ENCODE data around the gene DTNA.

The DTNA gene

GRCh38 chr18:34773961-34774766 is 64.1 kb downstream of the DTNA start:
- DNase-seq, result no peak

- no peak for DNase-seq
Measured at GRCh38 chr18:34775461-34775860, 65.4 kb downstream of the DTNA start.

GRCh38 chr18:34779112-34779511 is 69.0 kb downstream of the DTNA start:
- no peak for DNase-seq

GRCh38 chr18:34780856-34781255 is 70.8 kb downstream of the DTNA start:
- DNase-seq, result no peak

GRCh38 chr18:34783501-34783900 is 73.4 kb downstream of the DTNA start:
- no peak for DNase-seq

- DNase-seq, result no peak
Measured at GRCh38 chr18:34786162-34786741, 76.2 kb downstream of the DTNA start.

- peak; percentile 46 for DNase-seq
Measured at GRCh38 chr18:34787931-34788532, 77.9 kb downstream of the DTNA start.

- no peak for DNase-seq
Measured at GRCh38 chr18:34789768-34790344, 79.8 kb downstream of the DTNA start.

GRCh38 chr18:34794348-34794747 is 84.2 kb downstream of the DTNA start:
- no peak for DNase-seq

GRCh38 chr18:34795070-34795732 is 85.1 kb downstream of the DTNA start:
- no peak for DNase-seq

GRCh38 chr18:34796035-34796657 is 86.0 kb downstream of the DTNA start:
- DNase-seq, result no peak

GRCh38 chr18:34799291-34799690 is 89.2 kb downstream of the DTNA start:
- no peak for DNase-seq

GRCh38 chr18:34800381-34800780 is 90.3 kb downstream of the DTNA start:
- no peak for DNase-seq

GRCh38 chr18:34801774-34802173 is 91.7 kb downstream of the DTNA start:
- no peak for DNase-seq

- no peak for DNase-seq
Measured at GRCh38 chr18:34802959-34803358, 92.9 kb downstream of the DTNA start.

GRCh38 chr18:34803877-34804400 is 93.8 kb downstream of the DTNA start:
- DNase-seq, result no peak

- no peak for DNase-seq
Measured at GRCh38 chr18:34805103-34805877, 95.2 kb downstream of the DTNA start.

- DNase-seq, result no peak
Measured at GRCh38 chr18:34805878-34806351, 95.8 kb downstream of the DTNA start.

GRCh38 chr18:34806527-34806926 is 96.4 kb downstream of the DTNA start:
- DNase-seq, result no peak

GRCh38 chr18:34807106-34807796 is 97.2 kb downstream of the DTNA start:
- no peak for DNase-seq

- DNase-seq, result no peak
Measured at GRCh38 chr18:34808389-34808788, 98.3 kb downstream of the DTNA start.
